Suprapubic skin (tissue), 4 donors: ENCODE data around the gene CIP2A. TPM values are rescaled to one million over a fixed set of nuclear protein-coding genes. Genes with fewer than 3 reads are reported as not detected.

Experiments
- DNase-seq, 2 donors: peaks; one replicate each; pipeline ENCODE4 v3.0.0-alpha.2; 2019; ENCODE audit warnings: low spot score in 2 of 2
- H3K27ac ChIP-seq: fragments of 200-600 bp; sonication (generic); one replicate; pipeline ENCODE4 v1.5.1; 2019
- H3K27me3 ChIP-seq: fragments of 200-600 bp; sonication (generic); one replicate; pipeline ENCODE4 v1.5.1; 2019
- H3K36me3 ChIP-seq: fragments of 200-600 bp; sonication (generic); one replicate; pipeline ENCODE4 v1.5.1; 2019
- H3K4me1 ChIP-seq: fragments of 200-600 bp; sonication (generic); one replicate; pipeline ENCODE4 v1.5.1; 2019
- H3K4me3 ChIP-seq: fragments of 200-600 bp; sonication (generic); one replicate; pipeline ENCODE4 v1.5.1; 2019; ENCODE audit warnings: mild to moderate bottlenecking
- H3K9me3 ChIP-seq: fragments of 200-600 bp; sonication (generic); one replicate; pipeline ENCODE4 v1.5.1; 2019
- EP300 ChIP-seq: sonication (generic); formaldehyde crosslinking; IDR thresholded peaks from one replicate; pipeline ENCODE4 v1.6.1; 2017; ENCODE audit warnings: antibody characterized with exemption
- POLR2A ChIP-seq, 2 donors: fragments of 450-650 bp; IDR thresholded peaks; one replicate each; pipeline ENCODE4 v1.6.1; 2017; ENCODE audit warnings: antibody characterized with exemption in 2 of 2, mild to moderate bottlenecking in 2 of 2, moderate library complexity in 2 of 2
- POLR2AphosphoS5 ChIP-seq, 3 donors: sonication (generic); formaldehyde crosslinking; IDR thresholded peaks; one replicate each; pipeline ENCODE4 v1.6.1; 2017; ENCODE audit warnings: antibody characterized with exemption in 3 of 3
- WGBS: methylation state at CpG from one replicate; pipeline ENCODE4 v1.1.5; 2018; 5-methylcytosine and 5-hydroxymethylcytosine counted together
- total RNA-seq, 4 donors: library from RNA; depleted of rRNA; stranded (reverse); fragments of >200 nt; gene quantifications; one replicate each; pipeline ENCODE4 v1.1.0, GENCODE V29; 2016
- TF ChIP-seq, protein P1 (sequence below), 2 donors: fragments of 200-600 bp in 1 of 2; fragments of 450-650 bp in 1 of 2; sonication (generic) in 1 of 2; IDR thresholded peaks; one replicate each; pipeline ENCODE4 v1.5.1; 2016 to 2019; ENCODE audit warnings: antibody characterized with exemption in 2 of 2, mild to moderate bottlenecking in 1 of 2, moderate library complexity in 1 of 2

CIP2A gene
- total RNA-seq, 4 donors from 2014 or later, result 1.3 to 6.4 (median 2.0) TPM

DNA sequence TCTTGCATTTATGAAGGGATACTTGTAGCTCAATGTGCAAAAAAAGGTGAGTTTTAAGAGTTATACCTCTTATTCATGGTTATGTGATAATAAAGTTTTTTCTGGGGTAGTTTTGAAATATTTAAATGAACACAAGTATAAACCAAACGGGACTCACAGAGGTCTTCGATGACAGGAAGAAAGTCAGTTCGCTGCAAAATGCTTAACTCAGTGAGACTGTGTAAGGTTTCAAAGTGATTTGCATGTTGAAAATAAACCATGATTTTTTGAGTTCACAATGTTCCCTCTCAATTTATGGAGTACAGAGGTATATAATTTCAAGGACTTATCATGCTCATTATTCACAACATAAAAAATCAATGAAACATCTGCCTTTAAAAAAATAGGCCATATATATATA is 42.5 kb downstream of the CIP2A start:
- Histone ChIP-seq H3K4me1 (no peaks in the 10 kb centered on the region), H3K4me3 (no peak overlapping the region), H3K36me3 (no peaks in the 10 kb centered on the region), H3K27me3 (no peaks in the 10 kb centered on the region), H3K27ac (no peak overlapping the region), H3K9me3 (no peaks in the 10 kb centered on the region)
- TF ChIP-seq POLR2AphosphoS5 (IDR thresholded peaks at IDR 0.05) (no peak), EP300 (no peak), POLR2A (IDR thresholded peaks at IDR 0.05) (no peak)
- TF ChIP-seq, protein P1, sequence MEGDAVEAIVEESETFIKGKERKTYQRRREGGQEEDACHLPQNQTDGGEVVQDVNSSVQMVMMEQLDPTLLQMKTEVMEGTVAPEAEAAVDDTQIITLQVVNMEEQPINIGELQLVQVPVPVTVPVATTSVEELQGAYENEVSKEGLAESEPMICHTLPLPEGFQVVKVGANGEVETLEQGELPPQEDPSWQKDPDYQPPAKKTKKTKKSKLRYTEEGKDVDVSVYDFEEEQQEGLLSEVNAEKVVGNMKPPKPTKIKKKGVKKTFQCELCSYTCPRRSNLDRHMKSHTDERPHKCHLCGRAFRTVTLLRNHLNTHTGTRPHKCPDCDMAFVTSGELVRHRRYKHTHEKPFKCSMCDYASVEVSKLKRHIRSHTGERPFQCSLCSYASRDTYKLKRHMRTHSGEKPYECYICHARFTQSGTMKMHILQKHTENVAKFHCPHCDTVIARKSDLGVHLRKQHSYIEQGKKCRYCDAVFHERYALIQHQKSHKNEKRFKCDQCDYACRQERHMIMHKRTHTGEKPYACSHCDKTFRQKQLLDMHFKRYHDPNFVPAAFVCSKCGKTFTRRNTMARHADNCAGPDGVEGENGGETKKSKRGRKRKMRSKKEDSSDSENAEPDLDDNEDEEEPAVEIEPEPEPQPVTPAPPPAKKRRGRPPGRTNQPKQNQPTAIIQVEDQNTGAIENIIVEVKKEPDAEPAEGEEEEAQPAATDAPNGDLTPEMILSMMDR (IDR thresholded peaks at IDR 0.05), result no peak
- 78% methylated on average over 3 of the region's 3 CpGs for WGBS
- no peak for DNase-seq

DNA sequence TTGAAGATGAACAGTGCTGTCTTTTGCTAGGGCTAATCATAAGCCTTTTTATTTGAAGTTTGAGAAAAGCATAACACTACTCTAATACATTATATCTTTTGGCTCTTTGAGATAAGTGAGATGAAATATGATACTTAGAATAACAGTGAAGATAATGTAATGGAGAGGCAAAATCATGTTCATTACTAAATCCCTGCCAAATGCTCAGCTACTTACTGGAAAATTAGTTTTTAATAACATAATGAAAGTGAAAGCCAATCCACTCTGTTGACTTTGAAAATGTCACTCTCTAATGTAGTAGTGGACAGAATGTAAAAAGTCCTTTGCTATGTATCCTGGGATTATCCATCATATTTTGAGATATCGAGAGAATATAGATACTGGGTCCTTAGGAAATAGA is 43.0 kb downstream of the CIP2A start:
- WGBS, result 90% methylated on average over 1 of the region's 1 CpG
- Histone ChIP-seq H3K9me3 (no peaks in the 10 kb centered on the region), H3K4me3 (no peak overlapping the region), H3K27ac (no peak overlapping the region), H3K4me1 (no peaks in the 10 kb centered on the region), H3K36me3 (no peaks in the 10 kb centered on the region), H3K27me3 (no peaks in the 10 kb centered on the region)
- no peak for DNase-seq
- TF ChIP-seq POLR2AphosphoS5 (IDR thresholded peaks at IDR 0.05), result no peak
- no peak for TF ChIP-seq POLR2A (IDR thresholded peaks at IDR 0.05)
- TF ChIP-seq, protein P1 (IDR thresholded peaks at IDR 0.05), result no peak
- TF ChIP-seq EP300, result no peak

DNA sequence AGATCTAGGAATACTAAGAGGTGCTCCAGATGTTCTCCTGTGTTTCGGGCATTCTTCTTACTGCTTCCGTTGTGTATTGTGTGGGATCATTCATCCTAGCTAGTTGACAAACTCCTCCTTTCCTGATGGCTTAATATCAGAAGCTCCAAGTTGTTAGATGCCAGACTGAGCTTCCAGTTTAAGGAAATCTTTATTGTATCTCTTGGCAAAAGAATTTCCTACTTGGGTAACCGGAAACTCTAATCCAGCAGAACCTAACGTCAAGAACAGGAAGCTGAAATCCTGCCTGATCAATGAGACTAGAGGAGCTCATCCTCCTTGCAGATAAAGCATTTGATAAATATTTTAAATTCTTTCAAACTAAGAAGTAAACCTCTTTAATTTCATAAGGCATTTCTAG is 51.2 kb downstream of the CIP2A start:
- H3K4me1 ChIP-seq, result no peaks in the 10 kb centered on the region
- H3K27me3 ChIP-seq, result no peaks in the 10 kb centered on the region
- H3K36me3 ChIP-seq, result no peaks in the 10 kb centered on the region
- H3K27ac ChIP-seq, result no peak overlapping the region
- no peaks in the 10 kb centered on the region for H3K9me3 ChIP-seq
- TF ChIP-seq EP300, result no peak
- TF ChIP-seq POLR2A (IDR thresholded peaks at IDR 0.05), result no peak
- TF ChIP-seq POLR2AphosphoS5 (IDR thresholded peaks at IDR 0.05), result no peak
- TF ChIP-seq, protein P1 (IDR thresholded peaks at IDR 0.05), result no peak
- no peak for DNase-seq
- WGBS, result 50% methylated on average over 4 of the region's 4 CpGs
- H3K4me3 ChIP-seq, result no peak overlapping the region

DNA sequence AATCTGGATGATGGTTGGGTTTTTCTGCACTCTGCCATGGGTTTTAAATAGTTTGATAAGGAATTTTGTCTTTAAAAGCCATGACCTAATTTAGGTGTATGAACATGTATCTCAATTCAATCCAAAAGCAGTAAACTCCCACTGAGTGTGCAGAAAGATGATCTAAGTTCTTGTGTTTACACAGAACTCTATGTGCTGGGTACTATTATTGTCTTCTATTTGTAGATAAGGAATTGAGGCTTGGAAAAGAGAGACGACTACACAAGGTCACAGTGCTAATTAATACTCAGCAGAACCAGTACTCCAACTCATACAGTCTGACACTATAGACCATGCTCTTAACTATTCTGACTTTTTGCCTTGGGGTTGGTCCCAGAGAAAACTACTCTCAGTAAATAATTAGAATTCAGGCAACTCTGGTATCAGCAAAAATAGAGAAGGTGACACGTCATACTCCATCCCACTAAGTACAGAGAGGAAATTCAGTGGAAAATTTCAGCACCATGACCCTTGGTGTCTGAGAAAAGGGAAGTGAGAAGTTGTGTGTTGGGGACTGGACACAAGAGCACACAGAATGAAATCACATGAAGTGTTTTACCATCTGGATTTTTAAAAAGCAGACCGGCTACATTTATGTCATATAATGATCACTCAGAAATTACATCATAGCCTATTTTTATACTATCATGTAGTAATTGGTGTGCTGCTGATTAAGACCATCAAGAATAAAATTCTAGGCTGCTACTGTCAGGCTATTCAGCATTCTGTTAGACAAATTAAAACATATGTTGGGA is 60.6 kb downstream of the CIP2A start:
- Histone ChIP-seq H3K9me3 (no peaks in the 10 kb centered on the region), H3K4me3 (no peak overlapping the region), H3K27me3 (no peaks in the 10 kb centered on the region), H3K36me3 (no peaks in the 10 kb centered on the region), H3K27ac (no peak overlapping the region), H3K4me1 (no peaks in the 10 kb centered on the region)
- WGBS, result 38% methylated on average over 3 of the region's 3 CpGs
- TF ChIP-seq, protein P1 (IDR thresholded peaks at IDR 0.05), result no peak
- no peak for TF ChIP-seq POLR2AphosphoS5 (IDR thresholded peaks at IDR 0.05)
- TF ChIP-seq EP300, result no peak
- DNase-seq, result no peak

DNA sequence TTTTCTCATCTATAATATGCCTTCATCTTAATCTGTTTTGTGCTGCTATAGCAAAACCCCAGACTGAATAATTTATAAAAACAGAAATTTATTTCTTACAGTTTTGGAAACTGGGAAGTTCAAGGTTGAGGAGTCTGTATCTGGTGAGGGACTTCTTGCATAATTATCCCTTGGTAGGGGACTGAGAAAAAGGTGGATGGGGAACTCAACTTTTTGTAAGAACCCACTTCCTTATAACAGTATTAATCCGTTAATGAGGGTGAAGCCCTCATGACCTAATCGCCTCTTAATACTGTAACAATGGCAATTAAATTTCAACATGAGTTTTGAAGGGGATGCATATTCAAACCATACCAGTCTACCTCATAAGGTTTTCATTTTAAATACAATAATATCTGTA is 61.4 kb downstream of the CIP2A start:
- WGBS, result 83% methylated on average over 2 of the region's 2 CpGs
- Histone ChIP-seq H3K27me3 (no peaks in the 10 kb centered on the region), H3K4me3 (no peak overlapping the region), H3K9me3 (no peaks in the 10 kb centered on the region), H3K4me1 (no peaks in the 10 kb centered on the region), H3K27ac (no peak overlapping the region), H3K36me3 (no peaks in the 10 kb centered on the region)
- no peak for TF ChIP-seq POLR2AphosphoS5 (IDR thresholded peaks at IDR 0.05)
- TF ChIP-seq POLR2A (IDR thresholded peaks at IDR 0.05), result no peak
- TF ChIP-seq EP300, result no peak
- TF ChIP-seq, protein P1 (IDR thresholded peaks at IDR 0.05), result no peak
- DNase-seq, result no peak
